ENCODE results near the gene TWF2. TPM values are rescaled to one million over a fixed set of nuclear protein-coding genes. Genes with fewer than 3 reads are reported as not detected.

Gene TWF2
- total and polyA plus RNA-seq, 9 donors, result 14.3 to 56.3 (median 41.2) TPM

GRCh38 chr3:52256622-52257021, 17.7 kb upstream of the TWF2 start:
- 75 to 82% (median 81%) methylated on average over 4 of the region's 4 CpGs for WGBS, 3 donors
- Histone ChIP-seq H3K4me1 (ENCODE audit: insufficient read depth) (no peaks in the 10 kb centered on the region), H3K9me3 (no peaks in the 10 kb centered on the region), H3K27me3 (no peaks in the 10 kb centered on the region), H3K27ac (no peak overlapping the region), H3K36me3 (no peaks in the 10 kb centered on the region), H3K4me3 (no peak overlapping the region)
- DNase-seq, result no peak
- TF ChIP-seq POLR2A (IDR thresholded peaks at IDR 0.05) (no peak), EP300 (IDR thresholded peaks at IDR 0.05) (no peak)
- TF ChIP-seq, protein P1, sequence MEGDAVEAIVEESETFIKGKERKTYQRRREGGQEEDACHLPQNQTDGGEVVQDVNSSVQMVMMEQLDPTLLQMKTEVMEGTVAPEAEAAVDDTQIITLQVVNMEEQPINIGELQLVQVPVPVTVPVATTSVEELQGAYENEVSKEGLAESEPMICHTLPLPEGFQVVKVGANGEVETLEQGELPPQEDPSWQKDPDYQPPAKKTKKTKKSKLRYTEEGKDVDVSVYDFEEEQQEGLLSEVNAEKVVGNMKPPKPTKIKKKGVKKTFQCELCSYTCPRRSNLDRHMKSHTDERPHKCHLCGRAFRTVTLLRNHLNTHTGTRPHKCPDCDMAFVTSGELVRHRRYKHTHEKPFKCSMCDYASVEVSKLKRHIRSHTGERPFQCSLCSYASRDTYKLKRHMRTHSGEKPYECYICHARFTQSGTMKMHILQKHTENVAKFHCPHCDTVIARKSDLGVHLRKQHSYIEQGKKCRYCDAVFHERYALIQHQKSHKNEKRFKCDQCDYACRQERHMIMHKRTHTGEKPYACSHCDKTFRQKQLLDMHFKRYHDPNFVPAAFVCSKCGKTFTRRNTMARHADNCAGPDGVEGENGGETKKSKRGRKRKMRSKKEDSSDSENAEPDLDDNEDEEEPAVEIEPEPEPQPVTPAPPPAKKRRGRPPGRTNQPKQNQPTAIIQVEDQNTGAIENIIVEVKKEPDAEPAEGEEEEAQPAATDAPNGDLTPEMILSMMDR (IDR thresholded peaks at IDR 0.05), result no peak
- intact Hi-C loops (cut with DNase I), result no loop called here

DNA sequence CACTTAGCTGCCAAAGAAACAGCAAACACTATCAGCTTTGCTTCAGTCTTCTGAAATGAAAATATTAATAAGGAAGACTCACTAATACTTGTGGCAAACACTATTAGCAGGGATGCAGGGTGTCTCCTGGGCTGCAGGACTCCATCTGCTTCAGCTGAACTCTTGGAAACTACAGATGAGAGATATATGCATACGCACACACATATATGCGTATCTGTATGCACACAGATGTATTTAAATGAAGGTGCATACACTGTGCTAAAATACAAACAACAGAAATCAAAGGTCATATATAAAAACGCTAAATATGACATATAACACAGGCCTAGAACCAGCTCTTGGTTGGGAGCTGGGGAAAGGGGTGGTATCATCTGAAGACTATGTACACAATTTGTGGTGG, 17.2 kb upstream of the TWF2 start:
- Histone ChIP-seq H3K36me3 (no peaks in the 10 kb centered on the region), H3K4me1 (ENCODE audit: insufficient read depth) (no peaks in the 10 kb centered on the region)

DNA sequence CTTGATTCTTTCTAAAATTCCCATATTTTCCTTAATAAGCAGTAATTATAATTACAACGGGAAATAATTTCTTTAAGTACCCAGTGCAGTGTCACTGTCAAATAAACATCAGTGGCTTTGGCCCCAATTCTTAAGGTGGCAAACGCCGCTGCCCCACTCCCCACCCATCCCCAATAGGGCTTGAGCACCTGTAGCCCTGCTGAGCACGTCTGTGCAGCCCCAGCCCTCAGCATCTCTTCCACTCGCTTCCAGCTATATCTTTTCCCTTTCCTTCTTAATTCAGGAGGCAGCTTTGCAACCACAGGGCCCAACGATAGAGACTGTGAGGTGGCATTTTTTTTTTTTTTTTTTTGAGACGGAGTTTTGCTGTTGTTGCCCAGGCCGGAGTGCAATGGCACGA, 15.7 kb upstream of the TWF2 start:
- H3K27ac ChIP-seq, result no peak overlapping the region
- no peak for DNase-seq
- 76 to 80% (median 77%) methylated on average over 9 of the region's 9 CpGs for WGBS, 3 donors
- no peaks in the 10 kb centered on the region for H3K9me3 ChIP-seq
- no peaks in the 10 kb centered on the region for H3K36me3 ChIP-seq
- no peaks in the 10 kb centered on the region for H3K27me3 ChIP-seq
- intact Hi-C loops (cut with DNase I), result no loop called here
- no peak for TF ChIP-seq EP300 (IDR thresholded peaks at IDR 0.05)
- TF ChIP-seq, protein P1 (IDR thresholded peaks at IDR 0.05), result no peak
- TF ChIP-seq POLR2A (IDR thresholded peaks at IDR 0.05), result no peak
- H3K4me3 ChIP-seq, result no peak overlapping the region
- no peaks in the 10 kb centered on the region for H3K4me1 ChIP-seq (ENCODE audit: insufficient read depth)

More for the DNA sequence above, 17.2 kb upstream of the TWF2 start:
- DNase-seq, result no peak
- intact Hi-C loops (cut with DNase I), result no loop called here
- no peak overlapping the region for H3K4me3 ChIP-seq
- no peaks in the 10 kb centered on the region for H3K9me3 ChIP-seq
- H3K27me3 ChIP-seq, result no peaks in the 10 kb centered on the region
- no peak overlapping the region for H3K27ac ChIP-seq
- TF ChIP-seq POLR2A (IDR thresholded peaks at IDR 0.05) (no peak), EP300 (IDR thresholded peaks at IDR 0.05) (no peak)
- TF ChIP-seq, protein P1 (IDR thresholded peaks at IDR 0.05), result no peak
- WGBS, 3 donors, result 78 to 82% (median 79%) methylated on average over 3 of the region's 3 CpGs

DNA sequence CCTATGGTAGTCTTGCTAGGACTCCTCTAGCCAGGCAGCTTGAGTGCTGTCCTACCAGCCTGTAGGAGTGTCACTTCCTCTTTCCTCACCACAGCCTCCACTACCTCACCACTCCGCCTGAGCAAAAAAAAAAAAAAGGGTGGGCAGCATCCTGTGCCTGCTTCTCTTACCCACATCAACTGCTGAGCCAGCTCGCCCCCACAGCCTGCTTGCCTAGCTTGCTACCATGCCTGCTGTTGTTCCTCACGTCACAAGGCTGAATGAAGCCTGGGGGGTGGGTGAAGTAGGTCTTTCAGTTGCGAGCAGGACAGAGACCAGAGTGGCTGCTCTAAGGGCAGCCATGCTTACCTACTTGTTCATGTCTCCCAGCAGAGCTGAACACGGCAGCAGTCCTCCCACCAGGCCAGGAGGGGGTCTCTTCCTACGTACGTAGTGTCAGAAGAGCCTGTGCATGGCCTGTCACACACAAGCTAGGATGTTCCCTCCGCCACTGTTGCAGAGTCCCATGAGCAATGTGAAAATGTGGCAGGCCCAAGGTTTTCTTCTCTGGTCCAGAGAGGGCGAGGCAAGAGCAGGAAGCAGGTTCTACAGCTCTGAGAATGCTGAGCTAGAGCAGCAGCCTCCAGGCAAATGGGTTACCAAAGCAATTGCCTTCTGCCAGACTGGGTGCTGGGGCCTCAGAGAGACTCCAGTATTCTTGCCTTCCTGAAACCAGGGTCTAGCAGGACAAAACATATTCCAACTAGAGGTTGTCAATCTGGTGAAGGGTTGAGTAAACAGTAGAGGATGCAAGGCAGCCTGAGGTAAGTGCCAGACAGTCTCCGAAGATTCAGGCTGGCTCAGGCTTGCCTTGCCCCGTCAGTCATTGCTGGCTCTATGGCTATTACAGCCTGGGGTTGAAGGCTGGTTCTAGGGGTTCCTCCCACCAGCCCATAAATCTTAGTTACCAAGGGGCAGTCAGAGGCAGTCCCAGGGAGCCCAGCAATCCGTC, 14.7 kb upstream of the TWF2 start:
- no peaks in the 10 kb centered on the region for H3K36me3 ChIP-seq

More for the DNA sequence above, 14.7 kb upstream of the TWF2 start:
- intact Hi-C loops (cut with DNase I), result no loop called here
- Histone ChIP-seq H3K4me3 (no peak overlapping the region), H3K9me3 (no peaks in the 10 kb centered on the region), H3K4me1 (ENCODE audit: insufficient read depth) (no peaks in the 10 kb centered on the region), H3K27me3 (no peaks in the 10 kb centered on the region), H3K27ac (no peak overlapping the region)
- 66 to 77% (median 71%) methylated on average over 12 of the region's 12 CpGs for WGBS, 3 donors
- no peak for DNase-seq
- TF ChIP-seq, protein P1 (IDR thresholded peaks at IDR 0.05), result no peak
- TF ChIP-seq EP300 (IDR thresholded peaks at IDR 0.05) (no peak), POLR2A (IDR thresholded peaks at IDR 0.05) (no peak)
